ENCODE data around the gene SUPT20H. TPM values are rescaled to one million over a fixed set of nuclear protein-coding genes. Genes with fewer than 3 reads are reported as not detected.

The SUPT20H gene
- polyA plus RNA-seq, 1 donor (not counting 4 experiments of a cell fraction or from before 2014, with no cell fraction given): 65.4 TPM

- Histone ChIP-seq H3K4me2 (ENCODE audit: control insufficient read depth, extremely low read depth, insufficient read depth, low read depth, low read length) (no peak overlapping the region), H2AFZ (ENCODE audit: control insufficient read depth, low read length) (no peak overlapping the region), H3K79me2 (ENCODE audit: control insufficient read depth, insufficient read depth, low read length) (no peaks in the 10 kb centered on the region), H3K9me3 (ENCODE audit: control insufficient read depth, low read depth, low read length) (no peaks in the 10 kb centered on the region), H3K4me1 (ENCODE audit: control insufficient read depth, extremely low read depth, insufficient read depth, low read length) (no peaks in the 10 kb centered on the region), H3K27ac (ENCODE audit: control insufficient read depth, insufficient read depth, low read length) (no peak overlapping the region), H3K36me3 (ENCODE audit: control insufficient read depth in 2 of 2, extremely low read depth in 1 of 2, insufficient read depth in 2 of 2, low read length in 2 of 2) (no peaks in the 10 kb centered on the region), H3K9me1 (ENCODE audit: control insufficient read depth, extremely low read depth, insufficient read depth, low read length) (no peaks in the 10 kb centered on the region), H3K9ac (ENCODE audit: control insufficient read depth, extremely low read depth, insufficient read depth, low read length) (no peak overlapping the region), H3K4me3 (ENCODE audit: control insufficient read depth in 2 of 3, extremely low read depth in 1 of 3, insufficient read depth in 2 of 3, low read depth in 1 of 3, low read length in 3 of 3) (no peak overlapping the region), H4K20me1 (ENCODE audit: control insufficient read depth, extremely low read depth, insufficient read depth, low read length) (no peaks in the 10 kb centered on the region), H3K27me3 (ENCODE audit: control insufficient read depth, extremely low read depth, insufficient read depth, low read length) (no peaks in the 10 kb centered on the region)
- FAIRE-seq (no peak), DNase-seq (ENCODE audit: low read depth, low spot score) (no peak)
- dilution Hi-C loops (cut with MboI; ENCODE audit: extremely low pct_ligation_motif_present, low sequenced_read_pairs): no loop called here
- TF ChIP-seq EZH2 (IDR thresholded peaks at IDR 0.05; ENCODE audit: low read length): no peak
- TF ChIP-seq, protein P1, sequence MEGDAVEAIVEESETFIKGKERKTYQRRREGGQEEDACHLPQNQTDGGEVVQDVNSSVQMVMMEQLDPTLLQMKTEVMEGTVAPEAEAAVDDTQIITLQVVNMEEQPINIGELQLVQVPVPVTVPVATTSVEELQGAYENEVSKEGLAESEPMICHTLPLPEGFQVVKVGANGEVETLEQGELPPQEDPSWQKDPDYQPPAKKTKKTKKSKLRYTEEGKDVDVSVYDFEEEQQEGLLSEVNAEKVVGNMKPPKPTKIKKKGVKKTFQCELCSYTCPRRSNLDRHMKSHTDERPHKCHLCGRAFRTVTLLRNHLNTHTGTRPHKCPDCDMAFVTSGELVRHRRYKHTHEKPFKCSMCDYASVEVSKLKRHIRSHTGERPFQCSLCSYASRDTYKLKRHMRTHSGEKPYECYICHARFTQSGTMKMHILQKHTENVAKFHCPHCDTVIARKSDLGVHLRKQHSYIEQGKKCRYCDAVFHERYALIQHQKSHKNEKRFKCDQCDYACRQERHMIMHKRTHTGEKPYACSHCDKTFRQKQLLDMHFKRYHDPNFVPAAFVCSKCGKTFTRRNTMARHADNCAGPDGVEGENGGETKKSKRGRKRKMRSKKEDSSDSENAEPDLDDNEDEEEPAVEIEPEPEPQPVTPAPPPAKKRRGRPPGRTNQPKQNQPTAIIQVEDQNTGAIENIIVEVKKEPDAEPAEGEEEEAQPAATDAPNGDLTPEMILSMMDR (optimal IDR thresholded peaks at IDR 0.05 in 1 of 3, IDR thresholded peaks at IDR 0.05 in 1 of 3, conservative IDR thresholded peaks at IDR 0.05 in 1 of 3; ENCODE audit: extremely low read depth in 1 of 3, insufficient read depth in 2 of 3, low read length in 3 of 3): no peak
These were observed 31.4 kb upstream of the SUPT20H start for GRCh38 chr13:37090912-37091311.

DNA sequence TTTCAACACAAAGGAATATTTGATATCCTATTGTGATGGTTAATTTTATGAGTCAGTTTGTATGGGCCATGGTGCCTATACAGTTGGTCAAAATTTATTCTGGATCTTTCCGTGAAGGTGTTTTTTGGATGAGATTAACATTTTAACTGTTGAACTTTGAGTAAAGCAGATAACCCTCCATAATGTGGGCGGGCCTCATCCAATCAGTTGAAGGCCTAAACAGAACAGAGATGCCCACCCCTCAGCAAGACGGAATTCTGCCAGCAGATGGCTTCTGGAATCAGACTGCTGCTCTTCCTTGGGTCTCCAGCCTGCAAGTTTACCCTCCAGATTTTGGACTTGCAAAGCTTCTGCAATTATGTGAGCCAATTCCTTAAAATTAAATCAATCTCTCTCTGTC, 30.0 kb upstream of the SUPT20H start:
- Histone ChIP-seq H3K9me1 (ENCODE audit: control insufficient read depth, extremely low read depth, insufficient read depth, low read length) (no peaks in the 10 kb centered on the region), H3K27me3 (ENCODE audit: control insufficient read depth, extremely low read depth, insufficient read depth, low read length) (no peaks in the 10 kb centered on the region), H2AFZ (ENCODE audit: control insufficient read depth, low read length) (no peak overlapping the region), H3K36me3 (ENCODE audit: control insufficient read depth in 2 of 2, extremely low read depth in 1 of 2, insufficient read depth in 2 of 2, low read length in 2 of 2) (no peaks in the 10 kb centered on the region), H3K9ac (ENCODE audit: control insufficient read depth, extremely low read depth, insufficient read depth, low read length) (no peak overlapping the region), H3K9me3 (ENCODE audit: control insufficient read depth, low read depth, low read length) (no peaks in the 10 kb centered on the region), H3K4me1 (ENCODE audit: control insufficient read depth, extremely low read depth, insufficient read depth, low read length) (no peaks in the 10 kb centered on the region), H3K79me2 (ENCODE audit: control insufficient read depth, insufficient read depth, low read length) (no peaks in the 10 kb centered on the region), H3K27ac (ENCODE audit: control insufficient read depth, insufficient read depth, low read length) (no peak overlapping the region), H3K4me3 (ENCODE audit: control insufficient read depth in 2 of 3, extremely low read depth in 1 of 3, insufficient read depth in 2 of 3, low read depth in 1 of 3, low read length in 3 of 3) (no peak overlapping the region), H4K20me1 (ENCODE audit: control insufficient read depth, extremely low read depth, insufficient read depth, low read length) (no peaks in the 10 kb centered on the region), H3K4me2 (ENCODE audit: control insufficient read depth, extremely low read depth, insufficient read depth, low read depth, low read length) (no peak overlapping the region)
- FAIRE-seq (no peak), DNase-seq (ENCODE audit: low read depth, low spot score) (no peak)
- TF ChIP-seq EZH2 (IDR thresholded peaks at IDR 0.05; ENCODE audit: low read length): no peak
- TF ChIP-seq, protein P1 (optimal IDR thresholded peaks at IDR 0.05 in 1 of 3, IDR thresholded peaks at IDR 0.05 in 1 of 3, conservative IDR thresholded peaks at IDR 0.05 in 1 of 3; ENCODE audit: extremely low read depth in 1 of 3, insufficient read depth in 2 of 3, low read length in 3 of 3): no peak
- dilution Hi-C loops (cut with MboI; ENCODE audit: extremely low pct_ligation_motif_present, low sequenced_read_pairs): no loop called here

Data from keratinocyte (primary cell).